Tibial artery (tissue), 4 donors: ENCODE data around the gene CSF1R.
A peak's percentile ranks its signal among the peaks of the same experiment; 100 is the strongest.

Experiments used
- DNase-seq, 2 donors: peaks; one replicate each; pipeline ENCODE4 v3.0.0-alpha.2; 2019
- H3K27ac ChIP-seq, 2 donors: fragments of 200-600 bp; sonication (generic) in 1 of 2; 1 replicate in 1 of 2; 2 replicates in 1 of 2; pipeline ENCODE4 v1.5.1; 2018 to 2019; ENCODE audit warnings: mild to moderate bottlenecking in 1 of 2
- H3K27me3 ChIP-seq, 2 donors: fragments of 200-600 bp; sonication (generic) in 1 of 2; one replicate each; pipeline versions ENCODE4 v1.5.1 to v1.6.0; 2016 to 2019
- H3K36me3 ChIP-seq, 3 donors: fragments of 200-600 bp; sonication (generic) in 2 of 3; one replicate each; pipeline ENCODE4 v1.5.1; 2016 to 2019; ENCODE audit warnings: mild to moderate bottlenecking in 2 of 3
- H3K4me1 ChIP-seq, 4 donors: fragments of 200-600 bp; sonication (generic) in 2 of 4; 1 replicate in 3 of 4; 2 replicates in 1 of 4; pipeline ENCODE4 v1.5.1; 2016 to 2019
- H3K4me3 ChIP-seq, 2 donors: fragments of 200-600 bp; sonication (generic) in 1 of 2; 1 replicate in 1 of 2; 2 replicates in 1 of 2; pipeline ENCODE4 v1.5.1; 2018 to 2019; ENCODE audit warnings: mild to moderate bottlenecking in 2 of 2
- H3K9me3 ChIP-seq, 3 donors: fragments of 200-600 bp; sonication (generic) in 1 of 3; one replicate each; pipeline ENCODE4 v1.5.1; 2016 to 2019
- CTCF ChIP-seq, 2 experiments: fragments of 200-600 bp in 1 of 2; fragments of 450-650 bp in 1 of 2; IDR thresholded peaks; one replicate each; pipeline ENCODE4 v1.5.1; 2017 to 2019; ENCODE audit warnings: antibody characterized with exemption in 2 of 2, mild to moderate bottlenecking in 1 of 2, moderate library complexity in 1 of 2
- intact Hi-C: fragments of 100-400 bp; cut with DNase I; formaldehyde crosslinking; loops from one replicate; pipeline ENCODE4 v1.15.0; 2023; ENCODE audit warnings: low total_unique reads

CSF1R gene

GRCh38 chr5:150123542-150123941, 37.2 kb upstream of the CSF1R start:
- H3K27me3 ChIP-seq, result no peaks in the 10 kb centered on the region
- no peaks in the 10 kb centered on the region for H3K4me1 ChIP-seq
- no peak for DNase-seq
- H3K9me3 ChIP-seq, result no peaks in the 10 kb centered on the region
- intact Hi-C loops, result no loop called here
- TF ChIP-seq CTCF (IDR thresholded peaks at IDR 0.05), result no peak
- H3K4me3 ChIP-seq, result no peak overlapping the region
- peak overlapping the region in 1 of 2 donors; percentile 46 for H3K27ac ChIP-seq
- H3K36me3 ChIP-seq, result peaks cover 96 to 100% (median 99%) of the 10 kb centered on the region in 3 donors

DNA sequence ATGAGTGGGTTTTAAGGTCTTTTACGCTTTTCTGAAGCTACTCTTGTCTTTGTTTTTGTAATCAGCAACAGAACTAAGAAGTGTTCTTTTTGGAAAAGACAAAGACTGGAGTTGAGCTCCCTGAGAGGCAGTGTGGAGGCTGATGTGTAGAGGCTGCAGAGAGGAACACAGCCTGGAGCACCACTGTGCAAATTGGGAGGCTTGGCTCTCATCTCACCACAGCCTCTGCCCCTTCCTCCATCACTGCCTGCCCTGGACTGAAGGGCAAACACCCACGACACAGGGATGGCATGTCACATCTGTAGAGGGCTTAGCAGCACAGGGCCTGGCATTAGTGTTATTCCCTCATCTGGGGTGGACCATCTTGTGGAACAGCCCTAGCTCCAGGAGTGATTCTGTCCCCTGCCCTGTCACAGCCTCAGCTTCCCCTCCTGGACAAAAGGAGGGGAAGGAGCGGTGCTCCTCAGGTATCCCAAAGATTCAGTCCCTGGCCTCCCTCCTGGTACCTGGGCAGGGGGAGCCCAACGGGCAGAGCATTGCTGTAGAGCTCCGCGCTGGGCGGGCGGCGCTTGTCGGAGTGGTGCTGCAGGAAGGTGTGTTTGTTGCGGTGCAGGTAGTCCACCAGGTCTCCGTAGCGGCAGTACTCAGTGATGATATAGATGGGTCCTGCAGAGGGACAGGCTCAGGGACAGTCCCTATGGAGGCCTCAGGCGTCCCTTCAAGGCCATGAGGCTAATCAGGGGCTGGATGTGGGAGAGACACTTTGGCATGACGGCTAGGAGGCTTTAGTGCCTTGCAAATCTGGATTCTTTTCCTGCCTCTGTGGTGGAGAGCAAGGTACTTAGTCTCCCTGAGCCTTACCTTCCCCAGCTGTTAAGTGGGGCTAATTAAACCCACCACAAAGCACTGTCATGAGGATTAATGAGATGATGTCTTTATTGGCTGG, 36.5 kb upstream of the CSF1R start:
- peak; percentile 15 to 65 for DNase-seq
- Histone ChIP-seq H3K36me3 (peaks cover 96 to 100% (median 99%) of the 10 kb centered on the region in 3 donors), H3K9me3 (no peaks in the 10 kb centered on the region), H3K4me3 (no peak overlapping the region), H3K27me3 (no peaks in the 10 kb centered on the region), H3K4me1 (no peaks in the 10 kb centered on the region), H3K27ac (peak overlapping the region; percentile 15 to 46)
- TF ChIP-seq CTCF (IDR thresholded peaks at IDR 0.05), result no peak
- intact Hi-C loops, result no loop called here

- Histone ChIP-seq H3K4me3 (no peak overlapping the region), H3K4me1 (no peaks in the 10 kb centered on the region), H3K36me3 (peaks cover 99 to 100% (median 100%) of the 10 kb centered on the region in 3 donors), H3K27ac (peak overlapping the region; percentile 15 to 46), H3K27me3 (no peaks in the 10 kb centered on the region), H3K9me3 (no peaks in the 10 kb centered on the region)
- TF ChIP-seq CTCF (IDR thresholded peaks at IDR 0.05), result no peak
- peak; percentile 20 to 63 for DNase-seq
- intact Hi-C loops, result no loop called here
Measured at GRCh38 chr5:150122158-150122510, 35.8 kb upstream of the CSF1R start.

- Histone ChIP-seq H3K4me3 (no peak overlapping the region), H3K9me3 (no peaks in the 10 kb centered on the region), H3K27me3 (no peaks in the 10 kb centered on the region), H3K36me3 (peaks cover 99 to 100% (median 99%) of the 10 kb centered on the region in 3 donors), H3K27ac (peak overlapping the region; percentile 29 to 46), H3K4me1 (no peaks in the 10 kb centered on the region)
- intact Hi-C loops, result no loop called here
- no peak for TF ChIP-seq CTCF (IDR thresholded peaks at IDR 0.05)
- DNase-seq, result peak; percentile 16 to 66
Measured at GRCh38 chr5:150121448-150122157, 35.2 kb upstream of the CSF1R start.

- no peaks in the 10 kb centered on the region for H3K9me3 ChIP-seq
- H3K27me3 ChIP-seq, result no peaks in the 10 kb centered on the region
- intact Hi-C loops, result no loop called here
- peak; percentile 19 to 60 for DNase-seq
- peaks cover 99 to 100% (median 99%) of the 10 kb centered on the region in 3 donors for H3K36me3 ChIP-seq
- no peaks in the 10 kb centered on the region for H3K4me1 ChIP-seq
- no peak for TF ChIP-seq CTCF (IDR thresholded peaks at IDR 0.05)
- no peak overlapping the region for H3K4me3 ChIP-seq
- H3K27ac ChIP-seq, result peak overlapping the region; percentile 29 to 46
Measured at GRCh38 chr5:150120617-150121447, 34.5 kb upstream of the CSF1R start.
